G401.6 (cell line): ENCODE results near the gene DPEP1.
"Not testable (repeated sequence)": the region's sequence is repeated elsewhere in the genome, so short reads cannot be mapped to it uniquely, and the experiment has no call there.

Source experiments
- FAIRE-seq: peaks from 2 replicates; lab custom pipeline; 2012; peaks lifted over from hg19 to GRCh38; lab: Jason Lieb, UNC

DPEP1 gene

DNA sequence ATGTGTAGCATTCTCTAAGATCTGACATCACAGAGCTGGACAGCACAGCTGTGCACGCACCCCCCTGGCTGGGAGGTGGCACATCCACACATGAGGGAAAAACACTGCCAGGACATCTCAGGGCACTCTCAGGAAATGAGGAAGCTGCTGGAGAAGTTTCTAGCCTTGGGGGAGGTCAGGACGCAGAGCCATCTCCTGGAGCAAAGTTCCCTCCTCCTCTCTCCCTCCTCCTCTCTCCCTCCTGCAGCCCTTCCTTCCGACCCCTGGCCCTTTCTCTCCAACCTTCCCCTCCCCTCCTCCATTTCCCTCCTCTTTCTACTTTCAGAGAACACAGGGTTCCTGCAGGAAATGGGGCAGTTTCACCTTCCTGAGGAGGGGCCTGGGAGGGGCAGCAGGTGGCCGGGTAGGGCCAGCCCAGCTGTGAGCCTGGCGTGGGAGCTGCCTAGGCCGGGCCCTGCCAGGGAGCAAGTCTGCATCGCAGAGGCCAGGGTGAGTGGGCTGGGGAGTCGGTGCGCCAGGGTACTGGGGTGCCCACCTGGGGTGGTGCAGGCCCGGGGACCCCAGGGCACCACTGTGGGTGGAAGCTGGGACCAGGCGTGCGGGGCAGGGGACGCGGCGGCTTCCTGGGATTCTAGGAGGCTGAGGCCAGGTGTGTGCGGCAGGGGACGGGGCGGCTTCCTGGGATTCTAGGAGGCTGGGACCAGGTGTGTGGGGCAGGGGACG lies at the start of gene DPEP1:
TSS of gene DPEP1 (plus strand) at position 412 of the 723 bp plus-strand sequence. CDS start 16,769 bp downstream, outside the sequence.
- FAIRE-seq, result no peak

- peak; percentile 78 for FAIRE-seq
These were observed 48.8 kb upstream of the DPEP1 start for GRCh38 chr16:89564476-89565255.

DNA sequence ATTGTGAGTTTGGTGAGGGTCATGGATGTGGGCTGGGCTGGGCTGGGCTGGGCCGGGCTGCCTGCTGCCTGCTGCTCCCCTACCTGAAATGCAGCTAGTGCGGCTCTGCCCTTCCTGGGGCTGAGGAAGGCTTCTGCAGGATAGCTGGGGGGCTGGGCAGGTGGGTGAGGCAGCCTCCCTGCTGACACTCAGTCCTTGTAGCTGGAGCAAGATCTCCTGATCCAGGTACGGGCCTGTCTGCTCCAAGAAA lies 48.3 kb upstream of the DPEP1 start:
- no peak for FAIRE-seq

DNA sequence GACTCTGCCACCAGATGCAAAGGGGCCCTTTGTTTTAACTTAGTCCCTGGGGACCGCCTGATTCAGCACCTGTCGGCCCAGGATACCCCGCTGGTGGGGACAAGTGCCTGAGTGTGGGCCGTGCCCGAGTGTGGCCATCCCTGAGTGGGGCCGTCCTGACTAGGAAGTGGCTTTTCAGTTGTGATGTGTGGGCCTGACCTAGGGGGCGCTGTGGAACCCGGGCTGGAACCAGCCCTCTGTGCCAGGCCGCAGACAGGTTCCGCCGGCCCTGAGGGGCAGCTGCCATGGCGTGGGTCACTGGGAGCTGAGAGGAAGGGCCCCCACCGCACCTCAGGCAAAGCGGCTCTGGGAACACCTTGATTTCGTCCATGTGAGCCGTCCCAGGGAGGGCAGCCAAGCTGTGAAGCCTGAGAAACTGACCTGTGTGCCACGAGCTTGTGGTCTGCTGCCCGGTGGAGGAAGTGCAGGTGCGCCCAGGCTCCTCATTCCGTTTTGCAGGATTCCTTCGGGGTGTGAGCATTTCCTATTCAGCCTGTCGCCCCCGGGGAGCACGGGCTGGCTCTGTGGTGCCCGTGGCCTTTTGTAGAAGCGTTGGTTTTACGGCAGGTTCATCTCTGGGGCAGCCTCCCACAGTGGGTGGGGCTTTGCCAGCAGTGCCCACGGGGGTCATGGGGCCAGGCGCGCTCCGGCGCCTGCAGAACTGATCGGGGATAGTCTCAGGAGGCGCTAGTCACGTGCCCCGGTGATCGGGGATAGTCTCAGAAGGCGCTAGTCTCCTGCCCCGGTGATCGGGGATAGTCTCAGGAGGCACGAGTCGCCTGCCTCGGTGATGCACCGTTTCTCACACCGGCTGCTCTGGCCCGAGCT lies 47.7 kb upstream of the DPEP1 start:
- no peak for FAIRE-seq

DNA sequence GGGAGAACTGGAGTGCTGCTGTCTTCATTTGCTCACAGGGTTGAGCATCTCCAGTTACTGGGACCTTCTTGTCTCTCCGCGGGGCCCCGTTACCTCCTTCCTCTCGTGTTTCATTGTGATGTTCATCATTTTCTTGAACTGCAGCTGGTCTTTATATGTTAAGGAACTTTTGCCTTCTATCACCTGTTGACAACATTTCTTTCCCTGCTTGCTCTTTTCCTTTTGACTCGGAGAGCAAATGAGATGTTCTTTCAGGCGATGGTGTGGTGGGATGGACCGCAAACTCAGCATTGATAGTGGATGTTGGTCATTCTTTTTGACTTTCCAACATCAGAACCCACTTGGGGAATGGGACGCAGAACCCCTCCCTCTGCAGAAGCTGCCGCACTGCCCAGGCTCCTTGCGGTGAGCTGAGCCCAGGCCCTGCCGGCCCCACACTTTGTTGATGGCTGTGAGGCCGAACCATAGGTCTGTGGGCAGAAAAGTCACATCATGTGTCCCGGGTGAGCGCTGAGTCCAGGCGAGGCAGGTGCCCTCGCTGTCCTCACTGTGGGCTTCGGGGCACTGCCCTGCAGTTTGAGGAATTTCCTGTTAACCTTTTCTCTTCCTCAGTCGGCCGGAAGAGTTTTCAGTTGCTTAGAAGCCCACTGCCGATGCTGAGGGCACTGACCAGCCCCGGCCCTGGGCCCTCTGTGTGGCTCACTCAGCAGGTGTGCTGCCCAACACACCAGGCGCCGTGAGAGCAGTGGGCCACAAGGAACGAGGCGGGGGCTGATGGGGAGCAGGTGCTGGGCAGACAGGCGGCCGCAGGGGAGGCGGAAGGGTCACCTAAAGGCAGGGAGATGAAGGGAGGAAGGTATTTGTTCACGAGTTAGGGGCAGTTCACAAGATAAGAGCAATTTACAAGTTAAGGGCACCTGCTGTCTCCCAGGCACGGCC lies 45.5 kb upstream of the DPEP1 start:
- no peak for FAIRE-seq

DNA sequence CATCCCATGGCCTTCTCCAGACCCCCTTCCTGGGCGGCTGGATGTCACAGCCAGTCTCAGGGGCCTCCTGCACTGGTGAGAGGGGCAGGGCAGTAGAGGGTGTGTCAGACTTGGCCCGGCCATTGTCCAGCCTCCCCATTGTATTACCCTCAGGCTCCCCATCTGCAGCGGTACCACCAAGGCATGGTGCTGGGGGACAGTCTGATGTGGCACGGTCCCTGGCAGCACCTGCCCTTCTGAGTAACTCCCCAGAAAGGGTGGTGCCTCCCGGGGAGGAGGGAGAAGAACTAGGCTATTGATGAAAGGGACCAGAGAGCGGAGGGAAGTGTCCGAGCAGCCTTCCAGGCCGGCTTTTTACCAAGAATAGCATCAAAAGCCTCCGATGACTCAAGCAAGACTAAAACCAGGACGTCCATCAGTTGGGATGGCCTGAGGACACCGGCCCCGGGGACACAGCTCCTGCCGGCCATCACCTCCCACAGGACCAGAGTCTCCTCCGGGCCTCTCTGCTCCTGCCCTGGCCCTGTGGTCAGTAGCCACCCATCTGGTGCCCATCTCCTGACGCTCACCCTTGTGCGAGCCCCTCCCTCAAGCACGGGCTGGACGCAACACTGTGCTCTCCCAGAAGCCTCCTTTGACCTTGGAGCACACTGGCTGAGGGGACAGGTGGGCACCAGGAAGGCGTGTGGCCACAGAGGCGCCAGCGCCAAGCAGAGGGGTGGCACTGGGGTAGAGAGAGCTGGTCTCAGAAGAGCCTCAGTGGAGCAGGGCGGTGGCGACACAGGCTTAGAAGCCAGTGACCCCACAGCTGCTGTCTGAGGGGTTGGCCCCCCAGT lies 43.7 kb upstream of the DPEP1 start:
- FAIRE-seq, result no peak

DNA sequence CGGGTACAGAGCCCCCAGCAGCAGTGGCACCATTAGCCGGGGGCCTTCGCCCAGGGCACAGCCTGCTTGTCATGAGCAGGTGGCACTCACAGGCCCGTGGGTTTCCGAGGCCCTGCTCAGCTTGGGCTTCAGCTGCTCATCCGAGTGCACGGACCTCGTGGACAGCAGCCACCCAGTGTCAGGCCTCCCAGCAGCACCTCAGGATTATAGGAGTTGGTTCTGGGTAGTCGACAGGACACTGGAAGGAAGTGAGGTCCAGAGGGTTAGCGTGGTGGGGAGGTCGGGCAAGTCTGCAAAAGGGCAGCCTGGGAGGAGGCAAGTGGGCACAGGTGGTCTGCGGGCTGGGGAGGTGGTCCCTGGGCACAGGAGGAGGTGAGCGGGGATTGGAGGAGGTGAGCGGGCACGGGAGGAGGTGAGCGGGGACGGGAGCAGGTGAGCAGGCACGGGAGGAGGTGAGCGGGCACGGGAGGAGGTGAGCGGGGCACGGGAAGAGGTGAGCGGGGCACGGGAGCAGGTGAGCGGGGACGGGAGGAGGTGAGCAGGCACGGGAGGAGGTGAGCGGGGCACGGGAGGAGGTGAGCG lies 43.0 kb upstream of the DPEP1 start:
- FAIRE-seq, result no peak

DNA sequence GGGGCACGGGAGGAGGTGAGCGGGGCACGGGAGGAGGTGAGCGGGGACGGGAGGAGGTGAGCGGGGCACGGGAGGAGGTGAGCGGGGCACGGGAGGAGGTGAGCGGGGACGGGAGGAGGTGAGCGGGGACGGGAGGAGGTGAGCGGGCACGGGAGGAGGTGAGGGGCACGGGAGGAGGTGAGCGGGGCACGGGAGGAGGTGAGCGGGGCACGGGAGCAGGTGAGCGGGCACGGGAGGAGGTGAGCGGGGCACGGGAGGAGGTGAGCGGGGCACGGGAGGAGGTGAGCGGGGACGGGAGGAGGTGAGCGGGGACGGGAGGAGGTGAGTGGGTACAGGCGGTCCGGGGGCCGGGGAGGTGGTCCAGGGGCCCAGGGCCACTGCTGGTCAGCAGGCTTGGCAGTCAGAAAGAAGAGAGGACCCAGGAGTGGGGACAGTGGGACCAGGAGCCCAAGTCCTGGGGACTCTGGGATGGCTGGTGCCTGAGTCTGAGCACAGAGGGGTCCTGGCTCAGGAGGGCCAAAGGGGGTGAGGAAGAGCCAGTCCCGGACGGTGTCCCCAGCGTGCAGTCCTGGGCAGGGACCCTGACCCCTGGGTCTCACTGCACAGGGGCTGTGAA lies 42.4 kb upstream of the DPEP1 start:
- not testable (repeated sequence) for FAIRE-seq

DNA sequence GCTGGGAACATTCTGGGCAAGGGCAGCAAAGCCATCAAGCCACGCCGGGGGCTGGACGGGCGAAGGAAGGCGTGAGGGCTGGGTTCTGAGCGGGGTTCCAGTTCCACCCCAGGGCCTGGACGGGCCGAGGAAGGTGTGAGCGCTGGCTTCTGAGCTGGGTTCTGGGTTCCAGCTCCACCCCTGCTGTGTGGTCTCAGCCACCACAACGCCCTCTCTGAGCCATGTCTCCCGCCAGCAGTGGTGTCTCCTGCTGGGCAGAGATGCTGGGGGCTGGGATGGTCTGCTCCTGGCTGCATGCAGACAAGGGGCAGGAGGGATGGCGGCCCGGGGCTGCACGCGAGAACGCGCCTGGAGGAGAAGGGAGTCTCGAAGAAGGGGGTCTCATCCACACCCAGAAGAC lies 41.8 kb upstream of the DPEP1 start:
- FAIRE-seq, result no peak

- FAIRE-seq, result no peak
These were observed 41.4 kb upstream of the DPEP1 start for GRCh38 chr16:89572073-89572484.

DNA sequence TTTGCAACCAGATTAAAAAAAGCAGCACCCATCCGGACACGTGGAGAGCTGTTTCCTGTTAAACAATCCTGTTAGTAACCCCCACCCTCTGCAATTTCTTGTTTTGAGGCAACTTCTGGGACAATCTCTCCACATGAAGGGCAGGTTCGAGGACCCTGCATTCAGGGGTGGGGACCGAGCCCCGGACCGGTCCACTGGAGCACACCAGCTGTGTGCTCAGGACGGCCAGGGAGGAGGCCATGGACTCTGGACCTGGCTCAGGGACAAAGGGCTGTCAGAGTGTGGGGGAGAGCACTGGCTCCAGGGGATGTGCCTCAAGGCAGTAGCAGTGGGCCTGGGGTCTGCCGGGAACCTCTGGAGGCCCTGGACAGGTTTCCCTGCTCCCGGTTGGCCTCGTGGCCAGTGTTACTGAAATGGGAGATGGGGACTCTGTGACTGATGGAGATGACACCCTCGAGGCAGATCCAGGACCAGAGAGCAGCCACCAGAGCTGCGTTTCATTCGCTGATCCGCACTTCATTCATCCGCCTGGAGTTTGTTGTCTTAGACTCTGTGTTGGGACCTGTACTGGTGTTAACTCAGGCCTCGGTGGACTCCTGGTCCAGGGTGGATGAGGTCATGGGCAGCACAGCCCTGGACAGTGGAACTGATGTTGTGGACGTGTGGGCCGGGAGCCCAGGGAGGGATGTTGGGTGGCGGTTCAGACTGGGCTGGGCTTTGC lies 40.8 kb upstream of the DPEP1 start:
- no peak for FAIRE-seq

- FAIRE-seq, result no peak
These were observed 39.4 kb upstream of the DPEP1 start for GRCh38 chr16:89573826-89574680.

GRCh38 chr16:89574681-89575246 lies 38.7 kb upstream of the DPEP1 start:
- FAIRE-seq, result no peak

- no peak for FAIRE-seq
These were observed 37.9 kb upstream of the DPEP1 start, which contains the start of gene CPNE7 for GRCh38 chr16:89575247-89576152. TSS of gene CPNE7 (plus strand) at chr16:89575758. CDS start at chr16:89575898, 140 bp downstream.

DNA sequence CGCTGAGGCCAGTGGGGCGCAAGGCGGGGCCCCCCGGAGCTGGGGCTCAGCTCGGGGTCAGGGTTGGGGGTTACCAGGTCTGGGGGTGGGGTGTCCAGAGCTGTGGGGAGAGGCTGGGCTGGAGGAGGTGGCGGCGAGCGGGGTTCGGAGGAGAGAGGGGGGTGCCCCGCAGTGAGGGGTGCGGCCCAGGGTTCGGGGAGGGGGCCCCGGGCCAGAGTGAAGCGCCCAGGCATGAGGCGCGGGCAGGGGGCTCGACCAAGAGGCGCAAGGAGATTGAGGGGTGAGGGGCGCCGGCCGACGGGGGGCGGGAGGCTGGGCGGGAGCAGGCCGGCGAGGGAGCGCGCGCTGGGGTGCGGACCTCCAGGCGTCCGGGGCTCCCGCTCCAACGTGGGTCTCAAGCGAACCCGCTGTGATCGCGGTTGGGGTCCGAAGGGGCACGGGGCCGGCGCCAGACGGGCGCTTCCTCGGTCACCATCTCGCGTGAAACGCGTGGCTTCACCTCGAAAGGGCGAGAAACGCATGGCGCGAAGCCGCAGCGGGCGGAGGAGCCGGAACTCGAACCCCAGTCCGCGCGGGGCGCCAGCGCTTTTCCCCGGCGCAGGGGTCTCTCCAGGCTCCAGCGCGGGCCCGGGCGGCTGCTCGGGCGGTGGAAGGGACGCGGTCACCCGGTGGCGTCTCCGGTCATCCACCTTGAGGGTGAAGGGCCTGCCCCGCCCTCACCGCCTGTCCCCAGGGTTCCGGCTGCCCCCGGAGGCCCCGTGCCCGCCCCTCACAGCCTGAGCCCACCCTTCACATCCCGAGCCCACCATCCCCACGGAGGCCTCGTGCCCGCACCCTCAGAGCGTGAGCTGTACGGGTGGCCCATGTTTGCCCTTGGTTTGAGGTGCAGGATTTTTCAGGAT lies 37.0 kb upstream of the DPEP1 start:
- no peak for FAIRE-seq
